Measurements from ENCODE around the gene CHD5. TPM values are rescaled to one million over a fixed set of nuclear protein-coding genes. Genes with fewer than 3 reads are reported as not detected.
A peak's percentile ranks its signal among the peaks of the same experiment; 100 is the strongest.

CHD5 gene
- total RNA-seq, 4 donors from 2014 or later, result 0.38 to 0.62 TPM; not detected in 2

GRCh38 chr1:6207921-6208320 lies 27.8 kb upstream of the CHD5 start:
- DNase-seq, result no peak
- H3K27me3 ChIP-seq, result peaks cover 0 to 22% (median 0%) of the 10 kb centered on the region in 4 donors
- peaks cover 0 to 45% (median 0%) of the 10 kb centered on the region in 3 donors for H3K36me3 ChIP-seq
- H3K4me1 ChIP-seq, result peaks cover 22 to 58% (median 38%) of the 10 kb centered on the region in 3 donors
- H3K9me3 ChIP-seq, result no peaks in the 10 kb centered on the region
- WGBS, 2 donors, result 83 to 87% methylated on average over 3 to 9 of the region's 10 CpGs
- TF ChIP-seq CTCF (IDR thresholded peaks at IDR 0.05) (no peak), POLR2A (IDR thresholded peaks at IDR 0.05) (no peak)
- intact Hi-C loops (cut with DNase I), result no loop called here
- no peak overlapping the region for H3K27ac ChIP-seq
- H3K4me3 ChIP-seq, result no peak overlapping the region

DNA sequence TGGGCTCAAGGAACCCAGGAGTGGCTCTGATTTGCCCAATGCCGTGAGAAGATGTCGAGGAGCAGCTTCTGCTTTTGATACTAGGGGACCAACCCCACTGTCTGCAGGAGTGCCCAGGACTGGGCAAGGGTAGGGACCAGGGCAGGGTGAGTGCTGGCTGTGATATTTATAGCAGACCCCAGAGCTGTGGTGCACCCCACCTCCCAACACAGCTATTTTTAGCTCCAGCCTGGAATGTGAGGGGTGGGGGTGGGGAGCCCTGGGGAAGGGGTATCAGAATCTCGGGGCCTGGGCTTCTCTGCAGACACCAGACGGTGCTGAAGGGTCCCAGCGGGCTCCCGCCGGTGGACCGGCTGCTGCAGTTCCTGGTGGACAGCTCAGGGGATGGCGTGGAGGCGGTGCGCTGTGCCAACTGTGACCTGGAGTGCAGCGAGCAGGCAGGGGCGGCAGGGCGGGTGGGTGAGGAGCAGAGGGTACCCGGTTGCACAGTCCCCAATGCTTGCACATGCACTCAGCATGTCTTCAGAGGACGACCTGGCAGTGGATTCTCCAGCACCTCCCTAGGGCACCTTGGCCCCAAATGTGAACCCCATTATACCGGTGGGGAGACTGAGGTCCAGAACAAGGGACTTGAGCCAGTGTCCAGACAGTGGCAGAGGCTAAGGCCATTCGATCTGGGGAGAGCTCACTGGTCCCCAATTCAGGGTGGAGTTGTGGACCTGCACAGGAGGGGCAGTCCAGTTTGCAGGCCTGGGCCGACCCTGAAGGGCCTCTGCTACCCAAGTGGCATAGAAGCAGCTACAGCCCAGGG lies 27.2 kb upstream of the CHD5 start:
- no peak for TF ChIP-seq POLR2A (IDR thresholded peaks at IDR 0.05)
- TF ChIP-seq CTCF (IDR thresholded peaks at IDR 0.05), result no peak
- Histone ChIP-seq H3K4me1 (peaks cover 22 to 58% (median 38%) of the 10 kb centered on the region in 3 donors), H3K27ac (peak overlapping the region in 2 of 4 donors; percentile 82 to 90), H3K4me3 (peak overlapping the region in 3 of 4 donors; percentile 51 to 69 (median 58)), H3K27me3 (peaks cover 0 to 22% (median 0%) of the 10 kb centered on the region in 4 donors), H3K9me3 (no peaks in the 10 kb centered on the region), H3K36me3 (peaks cover 0 to 38% (median 0%) of the 10 kb centered on the region in 3 donors)
- no peak for DNase-seq
- intact Hi-C loops (cut with DNase I), result no loop called here
- WGBS, 2 donors, result 73 to 100% methylated on average over 1 to 2 of the region's 19 CpGs

- no peak for DNase-seq
- H3K27ac ChIP-seq, result peak overlapping the region; percentile 82 to 90 (median 88)
- no CpG with 5 or more reads among the region's 25 CpGs for WGBS, 2 donors
- H3K4me3 ChIP-seq, result peak overlapping the region; percentile 51 to 69 (median 58)
- intact Hi-C loops (cut with DNase I), result no loop called here
- peaks cover 22 to 58% (median 38%) of the 10 kb centered on the region in 3 donors for H3K4me1 ChIP-seq
- H3K9me3 ChIP-seq, result no peaks in the 10 kb centered on the region
- TF ChIP-seq POLR2A (IDR thresholded peaks at IDR 0.05) (no peak), CTCF (IDR thresholded peaks at IDR 0.05) (no peak)
- H3K36me3 ChIP-seq, result peaks cover 0 to 30% (median 0%) of the 10 kb centered on the region in 3 donors
- H3K27me3 ChIP-seq, result peaks cover 0 to 22% (median 0%) of the 10 kb centered on the region in 4 donors
Observed at GRCh38 chr1:6206520-6206855, 26.4 kb upstream of the CHD5 start.

DNA sequence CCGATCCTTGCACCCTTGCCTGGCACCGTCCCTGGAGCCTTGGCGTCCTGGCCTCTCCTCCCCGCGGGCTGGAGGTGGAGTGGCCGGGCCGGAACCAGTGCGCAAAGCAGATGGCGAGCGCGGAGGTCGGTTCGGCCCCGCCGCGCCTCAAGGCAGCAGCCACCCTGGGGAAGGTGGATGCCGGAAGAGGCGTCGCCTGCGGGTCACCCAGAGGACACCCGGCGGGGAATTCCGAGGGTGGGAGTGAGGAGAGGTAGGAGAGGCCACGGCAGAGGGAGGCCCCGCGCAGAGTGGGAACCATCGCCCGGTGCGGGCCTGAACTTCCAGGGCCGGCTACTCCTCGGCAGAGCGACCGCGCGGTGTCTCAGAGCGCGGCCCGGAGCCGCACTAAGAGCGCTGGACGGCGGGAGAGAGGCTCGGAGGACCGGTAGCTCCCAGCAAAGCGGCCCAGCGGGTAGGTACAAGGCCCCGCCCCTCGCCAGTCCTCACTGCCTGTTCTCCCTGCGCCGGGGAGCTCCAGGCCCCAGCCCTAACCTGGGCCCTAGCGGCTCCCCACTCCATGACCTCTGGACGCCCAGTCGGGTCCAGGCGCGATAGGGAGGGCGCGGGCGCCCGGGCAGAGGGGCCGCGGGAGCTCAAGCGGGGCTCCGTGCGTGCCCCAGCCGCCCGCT lies 25.9 kb upstream of the CHD5 start, which contains the start of gene RNF207:
RNF207 (plus strand) TSS at position 271 of the 671 bp plus-strand sequence. CDS start 417 bp downstream, outside the sequence.
- H3K4me3 ChIP-seq, result peak within 1 kb of the TSS; percentile 51 to 69 (median 58)
- DNase-seq, result no peak
- H3K27me3 ChIP-seq, result peaks cover 0 to 22% (median 0%) of the 10 kb centered on the region in 4 donors
- 0% methylated on average over 1 of the region's 66 CpGs; no CpG with 5 or more reads in 1 of the 2 donors for WGBS, 2 donors
- intact Hi-C loops (cut with DNase I), result no loop called here
- no peak for TF ChIP-seq CTCF (IDR thresholded peaks at IDR 0.05)
- peak in 2 of 4 donors; percentile 49 to 52 for TF ChIP-seq POLR2A (IDR thresholded peaks at IDR 0.05)
- peaks cover 0 to 25% (median 0%) of the 10 kb centered on the region in 3 donors for H3K36me3 ChIP-seq
- H3K27ac ChIP-seq, result peak within 1 kb of the TSS; percentile 82 to 90 (median 88)
- H3K9me3 ChIP-seq, result no peaks in the 10 kb centered on the region
- peaks cover 22 to 58% (median 38%) of the 10 kb centered on the region in 3 donors for H3K4me1 ChIP-seq

All from esophagus squamous epithelium (tissue), 5 donors.